Central memory CD4-positive, alpha-beta T cell (primary cell): Measurements from ENCODE around the gene TCL1A.

ENCODE experiments used
- DNase-seq: peaks from one replicate; pipeline ENCODE4 v3.0.0; 2022

The TCL1A gene

DNA sequence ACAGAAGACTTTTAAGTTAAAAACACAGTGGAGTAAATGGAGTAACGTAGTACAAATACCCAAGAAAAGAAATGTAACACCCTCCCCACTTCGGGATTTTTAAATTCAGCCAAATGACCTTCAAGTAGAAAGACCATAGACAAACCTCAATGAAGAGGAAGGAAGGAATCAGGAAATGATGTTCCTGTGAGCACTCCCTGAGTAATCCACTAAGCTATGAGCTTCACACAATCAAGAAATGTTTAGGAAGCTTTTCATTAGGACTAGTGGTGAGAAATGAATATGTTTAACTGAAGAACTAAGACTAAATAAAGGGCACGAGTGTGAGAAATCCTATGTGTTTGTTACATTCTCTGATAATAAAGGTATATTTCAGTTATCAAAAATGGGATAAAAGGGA is 10.1 kb downstream of the TCL1A start:
- DNase-seq, result no peak

DNA sequence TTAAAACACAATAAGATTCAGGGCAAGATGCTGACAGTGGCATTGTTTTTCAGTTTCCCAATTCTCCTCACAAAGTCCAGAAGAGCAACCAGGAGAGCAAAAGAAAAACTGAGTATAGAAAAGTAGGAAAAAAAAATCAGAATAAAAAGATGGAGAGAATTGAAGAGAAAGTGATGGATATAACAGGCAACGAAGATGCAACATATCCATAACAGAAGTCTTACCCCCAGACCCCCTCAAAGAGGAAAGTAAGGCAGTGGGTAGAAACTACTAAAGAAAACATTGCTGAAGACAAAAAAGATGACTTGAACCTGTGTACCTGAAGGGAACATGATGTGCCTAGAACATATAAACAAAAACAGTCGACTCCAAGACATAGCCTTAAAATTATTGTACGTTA is 10.6 kb downstream of the TCL1A start:
- DNase-seq, result no peak

DNA sequence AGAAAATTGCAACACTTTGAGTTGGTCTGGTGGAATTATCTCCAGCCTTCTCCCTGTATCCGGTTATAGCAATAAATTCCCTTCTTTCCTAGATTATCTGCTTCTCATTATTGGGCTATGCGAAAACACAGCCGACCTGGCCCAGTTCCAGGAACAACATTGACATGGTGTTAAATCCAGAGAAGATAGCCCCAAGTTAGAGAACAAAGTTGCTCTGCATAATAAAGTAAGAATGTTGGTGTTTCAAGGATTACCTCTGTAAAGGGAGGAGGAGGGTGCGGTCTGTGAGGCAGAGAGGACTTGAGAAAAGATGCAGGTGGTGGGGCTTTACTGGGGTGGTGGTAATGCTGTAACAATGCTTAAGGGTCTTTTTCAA is 12.1 kb downstream of the TCL1A start:
- DNase-seq, result no peak

DNA sequence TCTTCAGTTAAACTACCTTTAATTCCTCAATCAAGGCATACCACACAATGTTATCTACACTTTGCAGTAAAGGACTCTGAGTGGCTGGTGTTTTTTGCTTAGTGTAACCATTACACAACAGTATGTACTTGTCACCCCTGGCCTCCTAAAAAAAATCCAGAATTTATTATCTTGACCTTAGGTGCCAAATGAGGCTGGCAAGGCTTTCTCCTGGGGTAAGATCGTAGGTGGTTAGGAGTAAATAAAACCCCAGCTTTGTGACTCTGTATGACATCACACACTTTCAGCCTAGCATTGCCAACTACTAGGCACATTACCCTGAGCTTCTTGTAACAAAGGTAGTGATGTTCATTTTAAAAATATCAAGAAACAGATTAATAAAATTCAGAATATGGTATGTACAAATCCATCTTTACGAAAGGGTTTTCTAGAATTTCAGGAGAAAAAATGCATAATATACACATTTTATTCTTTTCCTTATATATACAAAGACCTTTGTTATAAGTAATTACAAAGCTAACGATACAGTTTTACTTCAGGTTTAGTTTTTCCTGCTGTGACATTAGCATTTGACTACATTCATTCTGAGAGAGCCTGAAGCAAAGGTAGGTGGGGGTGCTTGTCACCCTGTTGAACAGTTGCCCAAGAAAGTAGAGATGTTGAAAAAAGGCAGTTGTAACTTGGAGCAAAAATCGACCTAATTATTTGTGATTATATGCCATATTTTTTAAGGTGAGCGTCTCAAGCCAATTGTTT is 13.5 kb downstream of the TCL1A start:
- DNase-seq, result no peak

DNA sequence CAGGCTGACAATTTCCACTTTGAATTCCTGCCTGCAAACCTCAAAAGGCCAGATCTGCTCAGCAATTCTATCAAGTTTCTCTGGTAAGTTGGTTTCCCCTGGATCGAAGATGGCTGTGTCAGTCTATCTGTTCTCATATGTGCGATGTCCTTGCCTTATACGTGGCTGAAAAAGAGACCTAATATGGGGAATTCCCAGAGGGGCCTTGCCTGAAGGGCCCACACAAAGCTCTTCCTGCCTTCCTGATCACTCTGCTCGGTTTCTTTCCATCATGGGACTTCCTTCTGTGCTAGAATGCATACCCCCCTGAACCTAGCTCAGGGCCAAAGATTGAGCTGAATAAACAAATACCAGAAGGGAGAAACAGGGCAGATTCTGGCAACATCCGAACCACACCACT is 14.5 kb downstream of the TCL1A start:
- no peak for DNase-seq

DNA sequence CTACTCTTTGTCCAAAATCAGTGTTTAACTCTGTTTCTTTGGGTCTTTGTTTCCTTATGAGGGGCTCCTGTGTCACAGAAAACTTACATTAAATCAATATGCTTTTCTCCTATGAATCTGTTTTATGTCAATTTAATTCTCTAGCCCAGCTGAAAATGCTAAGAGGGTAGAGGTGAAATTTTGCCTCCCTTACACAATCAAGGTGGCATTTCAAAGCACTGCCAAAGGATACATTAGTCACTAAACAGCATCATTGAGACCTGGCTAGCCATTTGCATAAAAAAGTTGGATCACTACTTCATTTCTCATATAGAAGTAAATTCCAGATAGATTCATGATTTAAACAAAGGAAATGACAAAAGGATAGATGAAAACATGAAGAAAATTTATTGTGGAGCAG is 15.6 kb downstream of the TCL1A start:
- DNase-seq, result no peak

DNA sequence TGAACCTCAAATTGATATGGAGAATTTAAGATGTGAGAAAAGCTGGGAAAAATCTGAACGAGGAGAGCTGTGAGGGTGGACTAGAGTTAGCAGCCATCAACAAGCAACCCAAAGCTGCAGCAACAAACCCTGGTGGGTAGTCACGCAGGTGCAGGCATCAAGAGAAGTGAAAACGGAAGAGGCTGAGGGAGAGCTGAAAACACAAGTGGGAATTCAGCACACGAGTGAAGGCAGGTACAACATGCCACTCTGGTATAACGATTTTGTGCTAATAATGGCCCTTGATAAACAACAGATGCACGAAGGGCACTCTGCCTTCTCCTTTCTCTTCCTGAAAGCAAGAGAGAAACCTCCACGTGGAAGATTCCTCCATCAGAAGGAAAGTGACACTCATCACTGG is 16.2 kb downstream of the TCL1A start:
- no peak for DNase-seq

DNA sequence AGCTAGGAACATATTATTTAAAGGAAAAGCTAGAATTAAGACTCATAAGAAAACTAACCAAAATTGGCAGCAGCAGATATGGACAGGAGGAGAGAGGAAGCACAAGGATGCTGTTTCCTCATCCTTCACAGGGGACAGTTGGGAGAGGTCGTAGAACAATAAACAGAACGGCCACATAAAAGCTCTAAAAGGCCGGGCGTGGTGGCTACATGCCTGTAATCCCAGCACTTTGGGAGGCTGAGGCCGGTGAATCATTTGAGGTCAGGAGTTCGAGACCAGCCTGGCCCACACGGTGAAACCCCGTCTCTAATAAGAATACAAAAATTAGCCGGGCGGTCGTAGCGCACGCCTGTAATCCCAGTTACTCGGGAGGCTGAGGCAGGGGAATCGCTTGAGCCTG is 17.2 kb downstream of the TCL1A start:
- no peak for DNase-seq

DNA sequence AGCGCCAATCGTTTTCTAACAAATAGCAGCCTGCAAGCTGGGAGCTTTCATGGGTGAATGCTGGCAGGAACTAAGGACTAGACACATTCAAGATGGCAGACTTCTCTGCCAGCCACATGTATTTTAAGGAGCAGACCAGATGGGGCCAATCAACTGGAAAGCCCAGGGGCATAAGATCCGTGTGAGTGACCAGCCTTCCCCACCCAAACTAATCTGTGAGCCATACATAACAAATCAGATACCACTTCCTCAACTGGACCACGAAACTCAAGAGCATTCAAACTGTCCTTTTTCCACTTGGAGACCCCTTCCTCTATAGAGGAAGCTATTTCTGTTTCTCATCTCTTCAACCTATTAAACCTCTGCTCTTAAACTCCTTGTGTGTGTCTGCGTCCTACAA is 18.0 kb downstream of the TCL1A start:
- no peak for DNase-seq

DNA sequence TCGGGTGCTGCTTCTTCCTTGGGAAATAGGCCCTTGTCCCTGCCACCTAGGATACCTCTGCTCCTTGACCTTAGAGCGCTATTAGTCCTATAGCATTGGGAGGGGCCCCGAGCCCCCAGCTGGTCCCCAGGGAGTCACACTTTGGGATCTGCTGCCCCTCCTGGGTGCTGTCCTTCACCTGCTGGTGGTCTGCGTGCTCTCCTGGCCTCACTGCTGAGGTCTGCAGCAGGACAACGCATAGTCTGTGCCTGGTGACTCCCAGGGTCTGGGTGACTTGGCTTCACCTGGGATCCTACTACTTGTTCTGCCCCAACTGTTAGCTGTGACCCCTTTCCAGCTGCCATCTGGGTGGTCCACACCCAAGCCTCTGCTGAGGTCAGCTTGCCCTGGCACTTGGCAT is 18.9 kb downstream of the TCL1A start:
- no peak for DNase-seq

DNA sequence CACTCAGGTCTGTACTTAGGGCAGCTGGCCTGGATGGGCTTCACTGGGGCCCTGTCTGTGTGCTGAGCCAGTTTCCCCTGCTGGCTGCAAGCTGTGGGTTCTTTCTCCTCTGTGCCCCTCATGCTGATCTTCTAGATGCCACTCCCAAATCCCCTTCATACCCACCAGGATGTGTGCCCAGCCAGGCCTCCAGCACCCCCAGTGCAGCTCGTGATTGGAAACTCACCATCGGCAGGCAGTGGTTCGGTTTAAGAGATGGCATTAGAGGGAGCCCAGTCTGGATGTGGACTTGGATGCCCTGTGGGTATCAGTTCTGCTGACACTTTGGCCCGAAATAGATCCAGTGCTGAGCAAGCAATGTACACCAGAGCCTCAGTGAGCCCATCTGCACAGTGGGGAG is 21.8 kb downstream of the TCL1A start:
- DNase-seq, result no peak

DNA sequence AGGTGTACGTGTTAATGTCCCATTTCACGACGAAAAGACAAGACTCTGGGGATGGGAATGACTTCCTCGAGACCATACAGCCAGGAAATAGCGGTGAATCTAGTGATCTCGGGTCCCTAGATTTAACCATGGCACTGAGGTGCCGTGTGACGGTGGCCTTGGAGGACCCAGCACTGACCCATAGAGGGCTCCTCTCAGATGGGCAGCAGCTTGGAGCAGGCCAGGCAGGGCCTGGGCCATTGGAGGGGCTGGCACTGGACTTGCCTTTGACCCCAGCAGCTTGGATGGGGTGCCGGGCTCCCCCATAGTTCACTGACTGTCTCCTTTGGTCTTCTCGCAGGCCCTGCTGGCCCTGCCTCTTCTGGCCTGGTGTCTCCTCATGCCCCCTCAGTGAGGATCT is 22.3 kb downstream of the TCL1A start:
- DNase-seq, result no peak

DNA sequence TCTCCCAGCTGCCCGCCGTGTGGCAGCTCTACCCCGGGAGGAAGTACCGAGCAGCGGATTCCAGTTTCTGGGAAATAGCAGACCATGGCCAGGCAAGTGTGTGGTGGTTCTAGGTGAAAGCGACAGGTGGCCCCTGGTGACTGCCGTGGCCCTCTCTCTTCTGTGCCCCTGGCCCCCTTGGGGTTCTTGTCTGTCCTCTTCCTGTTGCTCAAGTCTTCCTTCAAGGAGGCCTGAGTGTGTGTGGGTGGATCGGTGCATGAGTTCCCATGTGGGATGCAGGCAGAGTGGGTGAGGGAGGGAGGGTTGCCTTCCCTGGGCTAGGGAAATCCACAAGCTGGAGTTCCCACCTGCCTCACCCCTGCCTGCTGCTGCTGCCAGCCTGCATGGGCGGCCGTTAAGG is 23.1 kb downstream of the TCL1A start:
- no peak for DNase-seq

DNA sequence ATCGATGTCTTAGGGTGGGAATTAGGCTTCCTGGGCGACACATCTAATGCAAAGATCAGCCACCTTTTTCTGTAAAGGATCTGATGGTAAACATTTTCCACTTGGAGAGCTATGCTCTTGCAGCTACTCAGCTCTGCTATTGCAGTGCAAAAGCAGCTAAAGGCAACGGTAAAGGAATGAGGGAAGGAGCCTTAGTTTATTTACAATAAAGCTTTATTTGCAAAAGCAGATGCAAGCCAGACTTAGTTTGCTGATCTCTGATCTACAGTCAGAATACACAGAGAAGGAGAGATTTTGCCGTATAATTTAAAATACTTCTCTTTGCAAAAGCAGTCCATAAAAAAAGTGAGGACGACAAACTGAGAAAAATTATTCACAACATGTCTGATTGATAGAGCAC is 24.5 kb downstream of the TCL1A start:
- no peak for DNase-seq

DNA sequence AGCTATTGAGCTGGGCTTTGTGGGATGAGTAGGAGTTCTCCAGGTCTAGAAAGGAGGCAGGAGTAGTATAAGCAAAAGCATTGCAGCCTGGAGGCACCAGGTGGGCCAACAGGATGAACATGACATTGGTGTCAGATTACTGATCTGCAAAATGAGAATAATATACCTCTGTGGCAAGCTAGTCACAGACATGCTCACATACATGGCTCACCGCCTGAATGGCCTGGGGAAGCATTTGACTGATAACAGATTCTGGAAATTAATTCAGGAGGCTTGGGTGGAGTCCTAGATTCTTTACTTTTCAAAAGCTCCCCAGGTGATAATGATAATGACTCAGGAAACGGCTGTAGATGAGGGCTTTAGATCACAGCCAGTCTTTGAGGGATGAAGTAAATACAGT is 27.0 kb downstream of the TCL1A start:
- DNase-seq, result no peak

DNA sequence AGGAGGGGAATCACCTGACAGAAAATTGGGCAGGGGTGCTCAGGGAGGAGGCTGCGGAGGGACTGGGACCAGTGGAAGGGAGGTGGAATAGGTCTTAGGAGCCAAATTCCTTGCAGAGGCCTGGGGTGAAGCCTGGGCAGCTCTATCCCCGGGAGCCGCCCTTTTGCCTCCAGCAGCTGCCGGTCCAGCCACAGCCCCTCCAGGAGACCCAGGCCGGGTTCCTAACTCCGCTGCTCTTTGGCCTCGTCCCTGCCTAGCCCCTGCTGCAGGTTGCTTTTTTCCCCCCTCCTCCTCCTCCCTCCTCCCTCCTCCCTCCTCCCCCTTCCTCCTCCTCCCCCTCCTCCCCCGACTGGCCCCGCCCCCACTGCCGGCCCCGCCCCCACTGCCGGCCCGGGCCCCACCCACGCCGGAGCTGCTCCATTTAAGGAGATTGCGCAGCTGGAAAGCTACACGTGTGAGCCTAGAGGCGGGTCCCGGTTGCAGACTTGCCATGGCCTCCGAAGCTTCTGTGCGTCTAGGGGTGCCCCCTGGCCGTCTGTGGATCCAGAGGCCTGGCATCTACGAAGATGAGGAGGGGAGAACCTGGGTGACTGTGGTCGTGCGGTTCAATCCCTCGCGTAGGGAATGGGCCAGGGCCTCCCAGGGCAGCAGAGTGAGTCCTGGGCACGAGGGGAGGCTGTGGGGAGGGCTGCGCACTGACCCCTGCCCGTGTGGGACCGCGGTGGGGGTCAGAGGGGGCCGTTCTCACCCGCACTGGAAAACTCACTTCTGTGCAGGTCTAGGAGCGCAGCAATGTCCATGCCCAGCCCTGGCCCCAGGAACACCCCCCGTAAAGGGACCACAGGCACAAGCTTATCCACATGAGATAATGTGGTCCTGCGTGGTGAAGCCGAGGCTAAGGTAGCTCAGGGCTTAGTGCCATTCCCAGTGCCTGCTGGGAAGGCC is 27.7 kb downstream of the TCL1A start, which contains the start of gene TCL1B:
TSS of gene TCL1B (plus strand) at position 449 of the 945 bp plus-strand sequence. CDS start at position 491, 42 bp downstream.
- no peak for DNase-seq

DNA sequence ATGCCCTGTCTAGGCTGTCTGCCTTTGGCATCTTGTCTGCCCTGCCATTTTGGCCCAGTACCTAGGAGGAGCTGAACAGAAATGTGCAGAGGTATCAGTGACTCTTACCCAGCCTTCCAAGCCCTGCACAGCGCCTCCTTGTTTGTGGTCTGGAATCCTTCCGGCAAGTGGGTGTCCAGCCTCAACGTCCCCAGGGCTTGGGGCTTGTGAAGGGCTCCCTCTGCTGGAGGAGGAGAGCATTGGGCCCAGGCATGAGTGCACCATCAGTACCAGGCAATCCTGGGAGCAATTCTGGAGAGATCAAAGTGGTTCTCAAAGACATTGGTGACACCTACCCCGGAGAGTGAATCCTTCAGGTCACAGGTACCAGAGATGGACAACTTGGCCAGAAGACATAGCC is 30.1 kb downstream of the TCL1A start:
- peak; percentile 5 for DNase-seq

DNA sequence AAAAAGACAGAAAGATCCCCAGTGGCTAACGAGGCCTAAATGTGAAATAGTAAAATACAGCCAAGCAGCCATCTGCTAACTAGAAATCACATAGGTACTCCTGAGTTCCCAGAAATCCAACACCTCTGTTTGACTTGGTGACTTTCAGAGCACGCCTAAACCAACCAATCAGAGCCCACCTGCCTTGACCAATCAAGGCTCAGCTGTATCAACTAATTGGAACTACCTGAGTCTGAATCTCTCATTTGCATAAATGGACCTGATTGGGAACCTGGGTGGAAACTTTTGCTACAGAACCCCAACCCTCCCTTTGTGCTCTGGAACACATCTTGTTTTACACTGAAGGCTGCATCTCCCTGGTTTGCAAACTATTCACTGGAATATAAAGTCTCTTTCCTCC is 32.8 kb downstream of the TCL1A start:
- DNase-seq, result no peak

DNA sequence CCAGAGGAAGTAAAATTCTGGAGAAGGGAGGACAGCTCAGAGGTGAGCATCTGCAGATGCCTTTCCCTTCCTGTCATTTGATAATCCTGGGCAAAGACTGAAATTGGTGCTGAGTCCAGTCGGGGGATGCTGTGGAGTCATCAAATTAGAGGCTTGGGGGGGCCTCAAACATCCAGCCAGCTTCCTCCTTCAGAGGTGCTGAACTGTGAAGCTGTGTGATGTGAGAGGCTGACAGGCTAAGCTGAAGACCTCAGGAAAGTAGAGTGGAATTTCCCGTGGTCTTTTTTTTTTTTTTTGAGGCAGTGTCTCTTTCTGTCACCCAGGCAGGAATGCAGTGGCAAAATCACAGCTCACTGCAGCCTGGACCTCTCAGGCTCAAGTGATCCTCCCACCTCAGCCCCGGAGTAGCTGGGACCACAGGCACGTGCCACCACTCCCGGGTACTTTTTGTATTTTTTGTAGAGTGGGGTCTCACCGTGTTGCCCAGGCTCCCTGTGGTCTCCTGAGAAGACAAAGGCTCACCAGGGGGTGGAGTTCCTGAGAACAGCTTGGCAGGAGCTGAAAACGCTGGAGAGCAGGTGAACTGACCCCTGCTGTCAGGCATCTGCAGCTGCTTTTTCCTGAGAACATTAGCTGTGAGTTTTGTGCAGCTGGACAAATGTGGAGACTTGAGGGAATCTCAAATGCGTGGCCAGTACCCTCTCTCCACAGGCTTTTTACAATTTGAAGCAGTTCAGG is 33.8 kb downstream of the TCL1A start:
- no peak for DNase-seq

DNA sequence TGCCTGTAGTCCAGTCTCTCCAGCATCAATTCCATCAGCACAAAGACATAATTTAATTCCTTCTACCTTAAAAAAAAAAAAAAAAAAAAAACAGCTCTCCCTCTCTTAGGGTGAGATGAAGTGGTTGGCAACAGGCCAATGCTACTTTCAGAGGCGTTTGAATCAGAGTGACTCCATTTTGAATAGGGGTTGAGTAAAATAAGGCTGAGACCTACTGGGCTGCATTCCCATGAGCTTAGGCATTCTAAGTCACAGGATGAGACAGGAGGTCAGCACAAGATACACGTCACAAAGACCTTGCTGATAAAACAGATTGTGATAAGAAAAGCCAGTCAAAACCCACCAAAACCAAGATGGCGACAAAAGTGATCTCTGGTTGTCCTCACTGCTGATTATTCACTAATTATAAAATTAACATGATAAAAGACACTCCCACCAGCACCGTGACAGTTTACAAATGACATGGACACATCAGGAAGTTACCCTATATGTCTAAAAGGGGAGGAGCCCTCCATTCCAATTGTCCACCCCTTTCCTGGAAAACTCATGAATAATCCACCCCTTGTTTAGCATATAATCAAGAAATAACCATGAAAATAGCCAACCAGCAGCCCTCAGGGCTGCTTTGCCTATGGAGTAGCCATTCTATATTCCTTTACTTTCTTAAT is 34.6 kb downstream of the TCL1A start:
- no peak for DNase-seq

DNA sequence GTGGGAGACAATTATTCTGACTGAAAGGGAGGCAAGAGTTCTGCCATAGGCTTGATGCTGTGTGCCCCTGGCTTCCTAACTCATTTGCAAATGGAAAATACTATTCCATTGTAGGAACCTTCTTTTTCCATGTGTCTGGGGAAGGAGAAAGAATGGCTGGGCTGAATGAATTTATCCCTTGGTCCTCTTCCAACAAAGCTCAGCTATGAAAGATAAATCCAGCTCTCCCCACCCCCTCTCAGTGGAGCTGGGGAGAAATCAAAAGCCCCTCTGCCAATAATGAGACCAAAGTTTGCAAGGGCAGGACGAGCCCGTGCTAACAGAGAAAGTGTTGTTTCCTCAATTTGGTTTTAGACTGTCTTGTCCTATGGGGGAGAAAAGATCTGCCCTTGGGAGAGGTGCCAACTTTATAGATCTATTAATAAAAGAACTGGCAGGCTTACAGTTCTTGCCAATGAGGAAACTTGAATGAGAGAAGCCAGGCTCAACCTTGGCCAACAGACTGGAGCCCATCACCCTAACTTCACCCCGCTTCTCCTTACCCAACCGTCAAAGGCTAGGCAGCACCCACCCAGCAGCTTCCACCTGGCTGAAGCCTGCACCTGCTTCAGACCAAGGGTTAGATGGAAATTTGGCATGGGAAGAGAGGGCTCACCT is 36.6 kb downstream of the TCL1A start:
- no peak for DNase-seq

DNA sequence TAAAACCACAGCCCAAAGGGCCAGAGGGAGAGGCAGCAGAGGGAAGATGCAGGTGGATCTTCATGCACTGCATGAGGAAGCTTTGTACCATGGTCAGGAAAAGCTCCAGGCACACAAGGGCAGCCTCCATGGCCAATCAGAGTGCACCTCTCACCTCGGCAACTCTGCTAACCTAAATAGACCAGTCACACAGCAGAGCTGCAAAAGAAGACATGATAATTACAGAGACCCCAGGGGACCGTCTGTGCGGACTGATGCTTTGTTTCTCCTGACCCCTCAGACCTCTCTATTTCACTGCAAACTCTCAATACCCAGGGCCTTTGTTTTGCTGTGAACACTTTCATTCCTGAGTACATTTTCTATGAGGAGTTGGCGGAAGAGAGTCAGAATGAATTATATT is 38.4 kb downstream of the TCL1A start:
- DNase-seq, result no peak
